ENCODE measurements around the gene ASB2. TPM values are rescaled to one million over a fixed set of nuclear protein-coding genes. Genes with fewer than 3 reads are reported as not detected.
A peak's percentile ranks its signal among the peaks of the same experiment; 100 is the strongest.

The ASB2 gene
- total RNA-seq, 1 experiment from 2014 or later: 7.9 TPM

DNA sequence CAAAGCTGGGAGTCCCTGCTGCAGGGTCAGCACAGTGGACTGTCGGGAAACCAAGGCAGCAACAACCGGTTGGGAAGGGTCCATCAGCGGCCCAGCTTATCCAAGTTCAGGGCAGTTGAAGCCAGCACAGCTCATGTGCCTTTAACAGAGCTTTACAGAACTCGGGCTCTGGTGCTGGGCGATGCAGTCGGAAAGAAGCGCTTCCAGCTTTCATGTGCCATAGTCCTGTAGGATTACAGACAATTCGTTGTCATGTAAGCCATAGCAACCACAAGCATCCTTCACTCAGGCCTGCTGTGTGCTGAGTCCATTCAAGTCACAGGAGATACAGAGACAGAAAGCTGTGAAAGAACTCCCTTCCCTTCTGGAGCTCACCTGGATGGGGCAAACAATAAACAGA is 52.7 kb downstream of the ASB2 start:
- no peak for DNase-seq (ENCODE audit: low spot score)
- in situ Hi-C loops (cut with HindIII; ENCODE audit: low sequenced_read_pairs): no loop called here

DNA sequence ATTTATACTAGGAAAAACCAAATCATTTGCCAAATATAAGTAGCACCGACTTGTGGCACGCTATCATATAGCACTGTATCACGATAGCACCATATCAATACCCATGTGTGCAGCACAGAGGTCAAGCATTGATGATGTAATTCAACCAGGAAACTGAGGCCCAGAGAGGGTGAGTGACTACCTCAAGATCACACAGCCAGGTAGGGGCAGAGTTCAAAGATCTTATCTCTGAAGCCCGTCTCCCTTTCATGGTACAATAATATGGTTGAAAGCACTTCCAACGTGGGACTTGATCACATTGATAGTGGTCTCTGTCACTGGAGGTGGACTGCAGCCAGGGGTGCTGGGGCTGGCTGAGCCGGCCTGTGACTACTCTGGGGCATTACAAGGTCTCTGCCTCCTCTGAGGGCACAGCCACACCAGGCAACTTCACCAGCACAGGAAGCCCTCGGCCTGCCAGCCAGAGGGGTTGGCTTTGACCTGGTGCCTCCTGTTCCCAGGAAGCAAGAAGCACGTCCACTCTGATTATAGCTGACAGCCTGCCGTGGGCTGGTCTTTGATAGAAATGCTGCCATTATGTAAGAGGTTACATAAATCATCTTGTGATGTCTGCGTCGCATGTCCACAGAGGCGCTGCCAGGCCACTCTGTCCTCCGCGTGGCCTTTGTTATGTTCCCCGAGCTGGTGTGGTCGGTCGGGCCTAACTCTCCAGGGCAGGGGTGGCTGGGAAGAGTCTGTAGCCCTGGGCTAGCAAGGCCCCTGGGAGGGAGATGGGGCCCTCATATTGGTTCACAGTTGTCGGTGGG is 55.2 kb downstream of the ASB2 start:
- no peak for DNase-seq (ENCODE audit: low spot score)
- in situ Hi-C loops (cut with HindIII; ENCODE audit: low sequenced_read_pairs): no loop called here

GRCh38 chr14:93917141-93917540 is 59.2 kb downstream of the ASB2 start:
- no peak for DNase-seq (ENCODE audit: low spot score)
- in situ Hi-C loops (cut with HindIII; ENCODE audit: low sequenced_read_pairs): no loop called here

- in situ Hi-C loops (cut with HindIII; ENCODE audit: low sequenced_read_pairs): no loop called here
- no peak for DNase-seq (ENCODE audit: low spot score)
These were observed 59.9 kb downstream of the ASB2 start for GRCh38 chr14:93916498-93916897.

- in situ Hi-C loops (cut with HindIII; ENCODE audit: low sequenced_read_pairs): no loop called here
- no peak for DNase-seq (ENCODE audit: low spot score)
These were observed 60.6 kb downstream of the ASB2 start for GRCh38 chr14:93915800-93916199.

DNA sequence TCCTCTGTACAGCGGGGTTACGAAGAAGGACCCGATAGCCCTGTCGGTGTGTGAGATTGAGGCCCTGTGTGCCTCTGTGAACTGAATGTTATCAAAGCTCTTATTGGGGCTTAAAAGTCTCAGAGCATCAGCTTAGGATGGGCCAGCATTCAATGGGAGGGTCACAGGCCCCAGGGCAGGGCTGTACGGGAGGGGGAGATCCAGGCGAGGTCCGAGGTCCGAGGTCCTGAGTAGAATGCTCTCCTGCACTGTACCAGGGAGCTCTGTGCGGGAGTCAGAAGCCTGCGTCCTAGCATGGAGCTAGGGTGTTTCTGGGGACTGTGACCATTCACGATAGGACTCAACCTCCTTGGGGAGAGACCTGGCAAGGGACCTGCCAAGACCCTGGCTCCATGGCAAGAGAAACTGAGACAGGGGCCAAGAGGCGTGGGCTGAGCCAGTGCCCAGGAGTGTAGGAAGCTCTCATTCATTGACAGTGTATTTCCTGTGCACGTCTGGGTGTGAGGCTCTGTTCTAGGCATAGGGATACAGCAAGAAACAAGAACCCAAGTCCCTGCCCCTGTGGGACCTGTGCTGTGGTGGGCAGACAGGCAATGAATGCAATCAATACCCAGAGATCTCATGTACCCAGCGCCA is 61.2 kb downstream of the ASB2 start:
- no peak for DNase-seq (ENCODE audit: low spot score)
- in situ Hi-C loops (cut with HindIII; ENCODE audit: low sequenced_read_pairs): no loop called here

DNA sequence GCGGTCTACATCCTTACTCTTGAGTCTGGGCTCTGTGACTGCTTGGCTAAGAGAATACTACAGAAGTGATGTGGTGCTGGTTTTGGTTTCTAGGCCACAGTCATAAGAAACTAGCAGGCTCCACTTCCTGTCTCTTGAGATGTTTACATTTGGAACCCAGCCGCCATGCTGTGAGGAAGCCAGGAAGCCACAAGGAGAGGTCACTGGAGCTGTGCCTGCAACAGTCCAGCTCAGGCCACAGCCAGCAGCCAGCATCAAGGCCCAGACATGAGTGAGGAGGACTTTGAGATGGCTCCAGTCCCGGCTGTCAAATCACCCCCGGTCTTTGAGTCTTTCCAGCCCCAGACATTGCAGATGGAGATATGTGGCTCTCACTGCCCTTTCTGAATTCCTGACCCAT is 62.1 kb downstream of the ASB2 start:
- in situ Hi-C loops (cut with HindIII; ENCODE audit: low sequenced_read_pairs): no loop called here

DNA sequence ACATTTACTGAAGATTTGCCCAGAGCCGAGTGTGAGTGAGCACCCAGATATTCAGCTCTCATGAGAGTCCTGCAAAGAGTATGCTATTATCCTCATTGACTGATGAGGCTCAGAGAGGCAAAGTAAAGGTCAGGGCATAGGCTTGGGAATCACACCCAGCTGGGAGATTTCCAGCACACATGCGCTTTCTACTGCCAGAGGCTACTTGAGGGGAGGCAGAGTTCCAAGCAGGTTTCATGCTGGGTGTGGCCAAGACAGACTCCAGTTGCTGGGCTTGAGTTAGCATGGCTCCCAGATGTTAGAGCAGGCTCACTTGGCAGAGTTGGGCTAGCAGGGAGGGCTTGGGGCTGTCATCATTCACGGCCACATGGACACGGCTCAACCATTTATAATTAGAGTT is 63.6 kb downstream of the ASB2 start:
- in situ Hi-C loops (cut with HindIII; ENCODE audit: low sequenced_read_pairs): no loop called here

More for the DNA sequence above, 62.1 kb downstream of the ASB2 start:
- DNase-seq (ENCODE audit: low spot score): no peak

GRCh38 chr14:93911975-93912615 is 64.3 kb downstream of the ASB2 start:
- DNase-seq (ENCODE audit: low spot score): no peak
- in situ Hi-C loops (cut with HindIII; ENCODE audit: low sequenced_read_pairs): no loop called here

More for the DNA sequence above, 63.6 kb downstream of the ASB2 start:
- DNase-seq (ENCODE audit: low spot score): no peak

GRCh38 chr14:93909429-93910128 is 66.8 kb downstream of the ASB2 start:
- in situ Hi-C loops (cut with HindIII; ENCODE audit: low sequenced_read_pairs): no loop called here
- DNase-seq (ENCODE audit: low spot score): no peak

- DNase-seq (ENCODE audit: low spot score): peak; percentile 74
- in situ Hi-C loops (cut with HindIII; ENCODE audit: low sequenced_read_pairs): no loop called here
These were observed 69.7 kb downstream of the ASB2 start for GRCh38 chr14:93906341-93907329.

DNA sequence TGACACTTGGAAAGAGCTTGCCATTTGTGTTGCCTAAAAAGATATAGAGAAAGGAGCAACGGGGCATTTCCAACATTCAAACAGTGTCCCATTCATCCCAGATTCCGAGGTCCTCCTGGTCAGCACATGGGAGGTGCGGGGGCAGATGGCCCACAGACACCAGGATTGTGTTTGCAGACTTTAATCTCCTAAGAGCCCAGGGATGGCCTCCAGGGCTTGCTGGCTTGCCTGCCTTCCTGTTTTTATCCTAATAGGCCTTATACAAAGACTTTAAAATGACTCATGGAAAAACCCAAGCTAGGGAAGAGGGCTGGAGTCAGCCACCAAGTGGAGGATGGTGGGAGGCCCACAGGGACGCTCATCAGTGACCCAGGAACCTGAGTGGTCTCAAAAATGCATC is 70.7 kb downstream of the ASB2 start:
- in situ Hi-C loops (cut with HindIII; ENCODE audit: low sequenced_read_pairs): no loop called here
- no peak for DNase-seq (ENCODE audit: low spot score)

- DNase-seq (ENCODE audit: low spot score): peak; percentile 28
- in situ Hi-C loops (cut with HindIII; ENCODE audit: low sequenced_read_pairs): no loop called here
These were observed 72.8 kb downstream of the ASB2 start for GRCh38 chr14:93903342-93904184.

DNA sequence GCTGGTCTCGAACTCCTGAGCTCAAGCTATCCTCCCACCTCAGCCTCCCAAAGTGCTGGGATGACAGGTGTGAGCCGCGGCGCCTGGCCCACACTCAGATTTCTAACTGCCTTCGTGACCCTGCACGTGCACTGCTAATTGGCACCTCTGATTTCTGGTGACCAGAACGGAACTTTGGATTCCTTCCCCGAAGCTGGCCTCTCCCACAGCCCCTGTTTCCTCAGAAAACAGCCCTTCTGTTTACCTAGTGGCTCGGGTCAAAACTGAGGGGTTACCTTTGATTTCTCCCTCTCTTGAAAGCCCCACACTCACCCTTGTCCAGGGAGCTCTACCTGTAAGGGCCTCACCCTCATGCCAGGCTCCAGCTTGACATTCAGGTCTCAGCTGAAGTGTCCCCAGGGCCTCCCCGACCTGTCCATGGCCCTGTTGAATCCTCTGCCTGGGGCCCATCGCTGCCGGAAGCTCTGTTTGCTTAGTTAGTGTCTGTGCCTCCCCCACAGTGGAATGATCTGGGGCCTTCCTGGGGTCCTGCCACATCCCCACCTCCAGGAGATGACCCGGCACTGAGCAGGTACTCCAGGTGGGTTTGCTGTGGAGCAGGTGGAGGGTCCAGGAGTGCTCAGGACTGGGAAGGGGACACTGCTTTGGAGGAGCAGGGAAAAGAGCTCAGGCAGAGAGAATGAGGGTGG is 73.6 kb downstream of the ASB2 start:
- in situ Hi-C loops (cut with HindIII; ENCODE audit: low sequenced_read_pairs): no loop called here
- no peak for DNase-seq (ENCODE audit: low spot score)

DNA sequence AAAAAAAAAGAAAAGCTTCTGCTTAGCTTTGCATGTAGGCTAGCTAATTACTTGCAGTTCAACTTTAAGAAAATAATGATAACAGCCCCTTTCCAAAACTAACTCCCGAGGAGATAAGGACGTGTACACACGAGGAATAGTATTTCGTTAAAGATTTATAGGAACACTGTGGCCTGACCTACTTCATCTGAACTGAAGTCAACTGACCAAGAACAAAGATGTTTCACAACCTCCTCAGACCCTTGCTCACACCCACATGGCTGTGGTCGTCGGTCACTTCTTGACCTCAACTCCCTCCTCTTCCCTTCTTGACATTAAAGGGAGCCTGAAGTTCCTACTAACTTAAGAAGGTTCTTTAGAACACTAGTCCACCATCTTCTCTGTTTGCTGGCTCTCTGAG is 74.6 kb downstream of the ASB2 start:
- in situ Hi-C loops (cut with HindIII; ENCODE audit: low sequenced_read_pairs): no loop called here
- no peak for DNase-seq (ENCODE audit: low spot score)

DNA sequence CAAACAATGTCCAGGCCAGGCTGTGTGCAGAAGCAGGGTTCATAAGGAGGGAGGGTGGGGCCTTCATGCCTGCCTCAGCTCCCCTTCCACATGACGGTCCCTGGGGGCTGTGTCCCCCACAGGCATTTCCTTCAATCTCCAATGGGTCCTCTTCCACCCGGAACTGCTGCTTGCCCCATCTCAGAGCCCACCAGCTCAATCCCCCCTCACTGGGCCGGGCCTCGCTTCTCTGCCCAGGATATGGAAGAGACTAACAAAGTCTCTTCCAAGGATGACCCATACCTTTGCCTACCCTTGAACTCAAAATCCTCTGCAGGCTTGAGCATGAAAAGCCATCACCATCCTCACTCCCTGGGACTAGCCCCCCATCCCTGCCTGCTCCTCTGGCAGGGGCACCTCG is 77.6 kb downstream of the ASB2 start:
- in situ Hi-C loops (cut with HindIII; ENCODE audit: low sequenced_read_pairs): no loop called here
- DNase-seq (ENCODE audit: low spot score): no peak

GRCh38 chr14:93898081-93898611 is 78.2 kb downstream of the ASB2 start:
- no peak for DNase-seq (ENCODE audit: low spot score)
- in situ Hi-C loops (cut with HindIII; ENCODE audit: low sequenced_read_pairs): no loop called here
